Trophoblast cell (in vitro differentiated cells and primary cell): ENCODE data around the gene COPRS.
A peak's percentile ranks its signal among the peaks of the same experiment; 100 is the strongest.

Experiments used
- DNase-seq, 2 donors: peaks; one replicate each; pipeline ENCODE4 v3.0.0-alpha.2; 2016
- H2AFZ ChIP-seq: 2 replicates; pipeline ENCODE4 v1.6.1; 2013; ENCODE audit warnings: low read length, moderate library complexity, mild to moderate bottlenecking; ENCODE audit not compliant: insufficient read depth, poor library complexity
- H2AK5ac ChIP-seq: 2 replicates; pipeline ENCODE4 v1.6.1; 2013; ENCODE audit warnings: mild to moderate bottlenecking, low read length
- H2BK120ac ChIP-seq: 2 replicates; pipeline ENCODE4 v1.6.1; 2013; ENCODE audit warnings: low read length, mild to moderate bottlenecking, moderate library complexity; ENCODE audit not compliant: insufficient read depth, poor library complexity
- H2BK12ac ChIP-seq: 2 replicates; pipeline ENCODE4 v1.6.1; 2013; ENCODE audit warnings: mild to moderate bottlenecking, low read length, moderate library complexity
- H2BK5ac ChIP-seq: 2 replicates; pipeline ENCODE4 v1.6.1; 2013; ENCODE audit warnings: low read length, low read depth, moderate library complexity, mild to moderate bottlenecking; ENCODE audit not compliant: poor library complexity
- H3K14ac ChIP-seq: 2 replicates; pipeline ENCODE4 v1.6.1; 2013; ENCODE audit warnings: mild to moderate bottlenecking, low read length
- H3K18ac ChIP-seq: 2 replicates; pipeline ENCODE4 v1.6.1; 2013; ENCODE audit warnings: mild to moderate bottlenecking, low read length
- H3K23ac ChIP-seq: 2 replicates; pipeline ENCODE4 v1.6.1; 2013; ENCODE audit warnings: low read length
- H3K27ac ChIP-seq: 2 replicates; pipeline ENCODE4 v1.5.1; 2013; ENCODE audit warnings: low read depth, mild to moderate bottlenecking, inconsistent platforms, low read length, moderate library complexity
- H3K27me3 ChIP-seq: 2 replicates; pipeline ENCODE4 v1.6.1; 2013; ENCODE audit warnings: inconsistent platforms, mild to moderate bottlenecking, low read length, moderate library complexity; ENCODE audit not compliant: insufficient read depth
- H3K36me3 ChIP-seq, 2 experiments: 1 replicate in 1 of 2; 2 replicates in 1 of 2; pipeline ENCODE4 v1.6.1; 2013; ENCODE audit warnings: low read length in 2 of 2, mild to moderate bottlenecking in 2 of 2, moderate library complexity in 1 of 2; ENCODE audit not compliant: insufficient read depth in 2 of 2, control insufficient read depth in 1 of 2
- H3K4ac ChIP-seq: 2 replicates; pipeline ENCODE4 v1.6.1; 2013; ENCODE audit warnings: low read depth, mild to moderate bottlenecking, low read length, moderate library complexity
- H3K4me1 ChIP-seq, 2 experiments: 1 replicate in 1 of 2; 2 replicates in 1 of 2; pipeline ENCODE4 v1.6.1; 2013; ENCODE audit warnings: low read length in 2 of 2, mild to moderate bottlenecking in 2 of 2, moderate library complexity in 1 of 2; ENCODE audit not compliant: insufficient read depth in 2 of 2, control insufficient read depth in 1 of 2
- H3K4me2 ChIP-seq: 2 replicates; pipeline ENCODE4 v1.6.1; 2013; ENCODE audit warnings: inconsistent platforms, mild to moderate bottlenecking, low read length, moderate library complexity
- H3K4me3 ChIP-seq: 2 replicates; pipeline ENCODE4 v1.5.1; 2013; ENCODE audit warnings: mild to moderate bottlenecking, low read depth, low read length, inconsistent platforms
- H3K79me1 ChIP-seq: one replicate; pipeline ENCODE4 v1.6.1; 2013; ENCODE audit warnings: low read length
- H3K79me2 ChIP-seq: 2 replicates; pipeline ENCODE4 v1.6.1; 2013; ENCODE audit warnings: low read length, mild to moderate bottlenecking; ENCODE audit not compliant: control insufficient read depth, insufficient read depth, poor library complexity
- H3K9ac ChIP-seq: 2 replicates; pipeline ENCODE4 v1.6.1; 2013; ENCODE audit warnings: mild to moderate bottlenecking, low read length
- H3K9me3 ChIP-seq: 2 replicates; pipeline ENCODE4 v1.6.1; 2013; ENCODE audit warnings: low read depth, mild to moderate bottlenecking, control low read depth, inconsistent platforms, low read length; ENCODE audit not compliant: insufficient read depth
- H4K12ac ChIP-seq: 2 replicates; pipeline ENCODE4 v1.6.1; 2013; ENCODE audit warnings: low read depth, mild to moderate bottlenecking, low read length, moderate library complexity
- H4K8ac ChIP-seq: 2 replicates; pipeline ENCODE4 v1.6.1; 2013; ENCODE audit warnings: low read depth, mild to moderate bottlenecking, low read length, moderate library complexity
- H4K91ac ChIP-seq: one replicate; pipeline ENCODE4 v1.6.1; 2013; ENCODE audit warnings: low read depth, mild to moderate bottlenecking, low read length, moderate library complexity
- WGBS: extraction: QIAGEN DNeasy Blood & Tissue Kit; methylation state at CpG from one replicate; pipeline ENCODE4 v1.1.7; 2013; ENCODE audit warnings: missing lambda C conversion rate; ENCODE audit not compliant: insufficient read length, insufficient coverage; ENCODE audit errors: extremely low coverage; 5-methylcytosine and 5-hydroxymethylcytosine counted together

COPRS gene

DNA sequence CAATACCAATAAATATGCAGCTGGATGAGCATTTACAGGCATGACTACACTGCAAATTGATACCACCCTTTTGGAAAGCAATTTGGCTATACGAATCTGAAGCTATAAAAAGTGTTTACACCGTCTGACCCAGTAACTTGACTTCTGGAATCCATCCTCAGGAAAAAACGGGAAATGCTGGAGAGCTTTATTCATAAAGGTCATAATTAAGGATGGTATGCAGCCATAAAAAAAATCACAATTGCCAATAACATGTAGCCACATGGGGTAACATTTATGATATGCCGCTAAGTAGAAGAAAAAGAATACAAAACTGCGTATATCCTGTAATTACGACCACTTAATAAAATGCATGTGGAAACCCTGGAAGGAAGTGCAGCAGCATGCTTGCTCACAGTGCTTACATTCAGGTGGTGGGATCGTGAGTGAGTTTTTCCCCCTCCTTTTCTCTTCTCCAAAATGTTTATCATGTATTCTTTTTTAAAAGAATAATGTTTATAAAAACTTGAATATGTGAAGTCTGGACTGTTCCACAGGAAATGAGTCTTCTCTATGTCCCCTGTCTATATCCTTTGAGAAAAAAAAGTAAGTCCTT lies 34.2 kb downstream of the COPRS start:
- no peak overlapping the region for H3K23ac ChIP-seq
- H4K8ac ChIP-seq: no peak overlapping the region
- DNase-seq: no peak
- no peak overlapping the region for H4K91ac ChIP-seq
- no peak overlapping the region for H3K27ac ChIP-seq
- no peak overlapping the region for H3K14ac ChIP-seq
- no peaks in the 10 kb centered on the region for H3K4me1 ChIP-seq
- no peak overlapping the region for H3K4me3 ChIP-seq
- no peak overlapping the region for H3K18ac ChIP-seq
- WGBS: no CpG with 5 or more reads among the region's 7 CpGs
- H3K36me3 ChIP-seq: no peaks in the 10 kb centered on the region
- H2BK12ac ChIP-seq: no peak overlapping the region
- no peaks in the 10 kb centered on the region for H3K79me1 ChIP-seq
- no peak overlapping the region for H2AK5ac ChIP-seq
- no peak overlapping the region for H2BK120ac ChIP-seq
- no peak overlapping the region for H3K4me2 ChIP-seq
- H2BK5ac ChIP-seq: no peak overlapping the region
- no peak overlapping the region for H2AFZ ChIP-seq
- no peaks in the 10 kb centered on the region for H3K79me2 ChIP-seq
- H4K12ac ChIP-seq: no peak overlapping the region
- no peaks in the 10 kb centered on the region for H3K9me3 ChIP-seq
- no peak overlapping the region for H3K9ac ChIP-seq
- H3K27me3 ChIP-seq: no peaks in the 10 kb centered on the region
- no peak overlapping the region for H3K4ac ChIP-seq

DNA sequence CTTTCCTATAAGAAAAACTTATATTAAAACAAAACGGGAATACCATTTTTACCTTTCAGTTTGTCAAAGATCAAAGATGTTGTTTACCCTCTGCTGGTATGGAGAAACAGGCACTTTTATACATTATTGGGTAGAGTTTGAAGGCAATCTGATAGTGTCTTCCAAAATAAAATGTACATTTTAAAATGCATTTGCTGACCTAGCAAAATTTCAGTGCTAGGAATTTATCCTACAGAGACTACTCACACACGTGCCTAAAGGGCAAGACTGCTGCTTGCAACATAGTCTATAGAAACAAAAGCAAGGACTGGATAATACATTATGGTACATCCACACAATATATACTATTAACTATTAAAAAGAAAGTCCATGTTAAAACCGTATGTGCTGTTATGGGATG lies 36.0 kb downstream of the COPRS start:
- H2BK5ac ChIP-seq: no peak overlapping the region
- H2BK12ac ChIP-seq: no peak overlapping the region
- H3K79me2 ChIP-seq: no peaks in the 10 kb centered on the region
- H3K14ac ChIP-seq: no peak overlapping the region
- WGBS: no CpG with 5 or more reads among the region's 3 CpGs
- no peak overlapping the region for H2AK5ac ChIP-seq
- no peak overlapping the region for H4K8ac ChIP-seq
- H3K27ac ChIP-seq: no peak overlapping the region
- DNase-seq: no peak
- no peaks in the 10 kb centered on the region for H3K9me3 ChIP-seq
- H4K91ac ChIP-seq: no peak overlapping the region
- H3K4me3 ChIP-seq: no peak overlapping the region
- H3K4ac ChIP-seq: no peak overlapping the region
- no peaks in the 10 kb centered on the region for H3K36me3 ChIP-seq
- H3K79me1 ChIP-seq: no peaks in the 10 kb centered on the region
- H3K18ac ChIP-seq: no peak overlapping the region
- no peak overlapping the region for H3K4me2 ChIP-seq
- H3K27me3 ChIP-seq: no peaks in the 10 kb centered on the region
- no peak overlapping the region for H3K9ac ChIP-seq
- no peak overlapping the region for H2AFZ ChIP-seq
- H3K4me1 ChIP-seq: no peaks in the 10 kb centered on the region
- H4K12ac ChIP-seq: no peak overlapping the region
- no peak overlapping the region for H3K23ac ChIP-seq
- H2BK120ac ChIP-seq: no peak overlapping the region

DNA sequence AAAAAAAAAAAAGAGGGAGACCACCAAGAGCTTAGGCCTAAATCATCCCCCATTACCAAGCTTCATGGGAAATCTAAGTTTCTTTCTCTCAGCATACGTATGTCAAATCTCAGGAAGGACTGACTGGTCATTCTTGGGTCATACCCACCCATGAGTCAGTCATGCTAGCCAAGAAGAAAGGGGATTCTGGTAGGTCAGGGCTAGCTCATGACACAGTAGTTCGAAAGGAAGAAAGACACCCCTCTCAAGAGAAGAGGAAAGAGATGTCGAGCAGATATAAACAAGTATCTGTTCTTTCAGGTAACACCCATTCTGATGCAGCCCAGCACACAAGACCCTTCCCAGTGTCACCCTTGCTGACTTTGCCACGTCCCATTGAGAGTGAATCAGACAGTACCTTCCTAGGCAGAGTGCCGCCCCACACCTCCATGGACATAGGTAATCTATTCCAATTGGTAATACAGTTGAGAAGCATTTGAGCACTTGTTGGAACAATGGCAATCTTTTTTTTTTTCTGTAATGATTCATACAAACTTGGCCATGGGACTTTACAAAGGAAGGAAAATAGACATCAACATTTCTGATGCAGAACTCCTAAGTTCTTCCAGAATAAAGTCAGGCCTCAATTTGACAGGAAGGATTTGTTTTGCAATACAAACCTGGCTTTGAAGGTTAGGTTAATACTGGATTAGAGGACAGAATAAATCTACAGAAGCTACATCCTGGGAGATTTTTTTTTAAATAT lies 38.2 kb downstream of the COPRS start:
- no peaks in the 10 kb centered on the region for H3K27me3 ChIP-seq
- no peak overlapping the region for H4K12ac ChIP-seq
- H2AK5ac ChIP-seq: no peak overlapping the region
- no CpG with 5 or more reads among the region's 5 CpGs for WGBS
- no peak overlapping the region for H3K4me3 ChIP-seq
- no peaks in the 10 kb centered on the region for H3K36me3 ChIP-seq
- H3K9me3 ChIP-seq: no peaks in the 10 kb centered on the region
- H3K27ac ChIP-seq: no peak overlapping the region
- no peak overlapping the region for H3K18ac ChIP-seq
- no peak overlapping the region for H2AFZ ChIP-seq
- H4K8ac ChIP-seq: no peak overlapping the region
- no peak overlapping the region for H3K23ac ChIP-seq
- H2BK5ac ChIP-seq: no peak overlapping the region
- H3K4ac ChIP-seq: no peak overlapping the region
- H3K4me1 ChIP-seq: no peaks in the 10 kb centered on the region
- H4K91ac ChIP-seq: no peak overlapping the region
- no peak overlapping the region for H2BK120ac ChIP-seq
- no peak overlapping the region for H2BK12ac ChIP-seq
- H3K14ac ChIP-seq: no peak overlapping the region
- no peaks in the 10 kb centered on the region for H3K79me1 ChIP-seq
- no peak for DNase-seq
- no peaks in the 10 kb centered on the region for H3K79me2 ChIP-seq
- H3K4me2 ChIP-seq: no peak overlapping the region
- no peak overlapping the region for H3K9ac ChIP-seq

DNA sequence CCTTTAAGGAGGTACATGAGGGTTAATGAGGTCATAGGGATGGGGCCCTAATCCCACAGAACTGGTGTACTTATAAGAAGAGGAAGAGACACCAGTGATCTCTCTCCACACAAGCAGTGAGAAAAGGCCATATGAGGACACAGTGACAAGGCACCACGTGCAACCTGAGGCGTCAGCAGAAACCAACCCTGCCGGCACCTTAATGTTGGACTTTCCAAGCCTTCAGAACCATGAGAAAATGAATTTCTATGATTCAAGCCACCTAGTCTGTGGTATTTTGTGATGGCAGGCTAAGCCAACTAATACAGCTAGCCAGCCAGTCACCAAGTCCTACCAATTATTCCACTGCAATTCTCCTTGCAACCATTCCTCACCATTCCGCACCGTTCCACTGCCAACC lies 39.5 kb downstream of the COPRS start:
- H3K4ac ChIP-seq: no peak overlapping the region
- H2BK12ac ChIP-seq: no peak overlapping the region
- H3K18ac ChIP-seq: no peak overlapping the region
- no peaks in the 10 kb centered on the region for H3K27me3 ChIP-seq
- no peak overlapping the region for H2AK5ac ChIP-seq
- no CpG with 5 or more reads among the region's 5 CpGs for WGBS
- H2BK5ac ChIP-seq: no peak overlapping the region
- H3K79me2 ChIP-seq: no peaks in the 10 kb centered on the region
- no peak overlapping the region for H4K12ac ChIP-seq
- no peaks in the 10 kb centered on the region for H3K9me3 ChIP-seq
- no peak overlapping the region for H3K27ac ChIP-seq
- H3K9ac ChIP-seq: no peak overlapping the region
- no peaks in the 10 kb centered on the region for H3K4me1 ChIP-seq
- no peaks in the 10 kb centered on the region for H3K79me1 ChIP-seq
- H3K4me2 ChIP-seq: no peak overlapping the region
- no peak overlapping the region for H3K14ac ChIP-seq
- H3K4me3 ChIP-seq: no peak overlapping the region
- H2AFZ ChIP-seq: no peak overlapping the region
- no peaks in the 10 kb centered on the region for H3K36me3 ChIP-seq
- DNase-seq: peak; percentile 62 to 69
- H4K91ac ChIP-seq: no peak overlapping the region
- H2BK120ac ChIP-seq: no peak overlapping the region
- H3K23ac ChIP-seq: no peak overlapping the region
- H4K8ac ChIP-seq: no peak overlapping the region
